ENCODE results near the gene SAMD15.
"Not testable (repeated sequence)": the region's sequence is repeated elsewhere in the genome, so short reads cannot be mapped to it uniquely, and the experiment has no call there.

SAMD15 gene

GRCh38 chr14:77376771-77377501 lies at the start of gene SAMD15, which contains the start of gene TMED8:
SAMD15 (plus strand) TSS chr14:77377379; CDS start chr14:77377419, 40 bp downstream.
TMED8 (minus strand) TSS chr14:77377094; CDS start chr14:77377053, 41 bp downstream.
- DNase-seq: peak; percentile 88
- 0 out of 2 replicates have a peak, but pooled peaks cover 2% of the 10 kb centered on the region for H3K36me3 ChIP-seq
- TF ChIP-seq CTCF (IDR thresholded peaks at IDR 0.05; ENCODE audit: low read depth, low read length): no peak
- H3K27me3 ChIP-seq (ENCODE audit: insufficient read depth, low read depth, severe bottlenecking): no peaks in the 10 kb centered on the region
- peak within 1 kb of the TSS; percentile 86 for H3K4me3 ChIP-seq (ENCODE audit: low read depth, low read length)
- peak within 1 kb of the TSS; percentile 86 for H3K27ac ChIP-seq
- H3K9me3 ChIP-seq (ENCODE audit: severe bottlenecking): peaks cover 3% of the 10 kb centered on the region

GRCh38 chr14:77329872-77330271 lies 47.3 kb upstream of the SAMD15 start:
- no peak overlapping the region for H3K4me3 ChIP-seq (ENCODE audit: low read depth, low read length)
- no peak overlapping the region for H3K27ac ChIP-seq
- no peak for TF ChIP-seq CTCF (IDR thresholded peaks at IDR 0.05; ENCODE audit: low read depth, low read length)
- H3K27me3 ChIP-seq (ENCODE audit: insufficient read depth, low read depth, severe bottlenecking): no peaks in the 10 kb centered on the region
- DNase-seq: no peak
- no peaks in the 10 kb centered on the region for H3K9me3 ChIP-seq (ENCODE audit: severe bottlenecking)
- no peaks in the 10 kb centered on the region for H3K36me3 ChIP-seq

GRCh38 chr14:77335576-77335975 lies 41.6 kb upstream of the SAMD15 start:
- H3K9me3 ChIP-seq (ENCODE audit: severe bottlenecking): no peaks in the 10 kb centered on the region
- no peaks in the 10 kb centered on the region; the same call in 1 of the 2 replicates for H3K36me3 ChIP-seq
- no peak for TF ChIP-seq CTCF (IDR thresholded peaks at IDR 0.05; ENCODE audit: low read depth, low read length)
- no peak for DNase-seq
- no peak overlapping the region for H3K4me3 ChIP-seq (ENCODE audit: low read depth, low read length)
- H3K27me3 ChIP-seq (ENCODE audit: insufficient read depth, low read depth, severe bottlenecking): no peaks in the 10 kb centered on the region
- H3K27ac ChIP-seq: no peak overlapping the region

- H3K27me3 ChIP-seq (ENCODE audit: insufficient read depth, low read depth, severe bottlenecking); H3K27ac ChIP-seq; DNase-seq; H3K4me3 ChIP-seq (ENCODE audit: low read depth, low read length); H3K9me3 ChIP-seq (ENCODE audit: severe bottlenecking): not testable (repeated sequence)
- H3K36me3 ChIP-seq: peaks cover 13% of the 10 kb centered on the region
These were observed 39.9 kb upstream of the SAMD15 start for GRCh38 chr14:77337255-77337654.

GRCh38 chr14:77337880-77338279 lies 39.3 kb upstream of the SAMD15 start:
- Histone ChIP-seq H3K9me3 (ENCODE audit: severe bottlenecking) (no peaks in the 10 kb centered on the region), H3K36me3 (peaks cover 19% of the 10 kb centered on the region), H3K27ac (no peak overlapping the region), H3K4me3 (ENCODE audit: low read depth, low read length) (no peak overlapping the region), H3K27me3 (ENCODE audit: insufficient read depth, low read depth, severe bottlenecking) (no peaks in the 10 kb centered on the region)
- DNase-seq: no peak
- TF ChIP-seq CTCF (IDR thresholded peaks at IDR 0.05; ENCODE audit: low read depth, low read length): no peak

- Histone ChIP-seq H3K27ac (no peak overlapping the region), H3K36me3 (peaks cover 23% of the 10 kb centered on the region), H3K4me3 (ENCODE audit: low read depth, low read length) (no peak overlapping the region), H3K9me3 (ENCODE audit: severe bottlenecking) (no peaks in the 10 kb centered on the region), H3K27me3 (ENCODE audit: insufficient read depth, low read depth, severe bottlenecking) (no peaks in the 10 kb centered on the region)
- TF ChIP-seq CTCF (IDR thresholded peaks at IDR 0.05; ENCODE audit: low read depth, low read length): no peak
- DNase-seq: no peak
These were observed 38.9 kb upstream of the SAMD15 start for GRCh38 chr14:77338302-77338701.
